PC-3 (cell line): ENCODE measurements around the gene DYNLT3. TPM values are rescaled to one million over a fixed set of nuclear protein-coding genes. Genes with fewer than 3 reads are reported as not detected.

Experiments
- ATAC-seq: fragments of 200-7000 bp; cut with Tn5 transposase; 2 replicates; pipeline ENCODE4 v1.9.1; 2020; ENCODE audit warnings: mild to moderate bottlenecking, moderate library complexity
- BruUV-seq: library from RNA; stranded (reverse); fragments of 400-500 nt; replicated peaks from 2 replicates; lab custom pipeline; 2021; lab: Mats Ljungman, UMichigan
- CTCF ChIA-PET: fragments of 300-600 bp; sonication (Branson Sonifier 250); formaldehyde crosslinking; loops from one replicate; lab custom pipeline; 2022; ENCODE audit warnings: antibody characterized with exemption; lab: Charles Lee
- POLR2A ChIA-PET: fragments of 300-600 bp; sonication (Branson Sonifier 250); formaldehyde crosslinking; loops from one replicate; lab custom pipeline; 2022; ENCODE audit warnings: antibody characterized with exemption; ENCODE audit not compliant: unreplicated experiment; lab: Charles Lee
- DNase-seq: peaks from one replicate; pipeline ENCODE4 v3.0.0-alpha.2; 2015
- H2AFZ ChIP-seq: fragments of 300-600 bp; sonication (generic); 2 replicates; pipeline ENCODE4 v1.6.0; 2016; ENCODE audit warnings: antibody characterized with exemption, low read length
- H3F3A ChIP-seq: fragments of 300-600 bp; sonication (generic); one replicate; pipeline ENCODE4 v1.6.0; 2017; ENCODE audit warnings: antibody characterized with exemption, low read length, control low read depth, mild to moderate bottlenecking; ENCODE audit not compliant: unreplicated experiment
- H3K27ac ChIP-seq: fragments of 300-600 bp; sonication (generic); 2 replicates; pipeline ENCODE4 v1.5.1; 2016; ENCODE audit warnings: mild to moderate bottlenecking, low read length
- H3K27me3 ChIP-seq: fragments of 300-600 bp; sonication (generic); 2 replicates; pipeline ENCODE4 v1.6.1; 2016; ENCODE audit warnings: low read length, mixed read lengths
- H3K36me3 ChIP-seq: fragments of 300-600 bp; sonication (generic); 2 replicates; pipeline ENCODE4 v1.6.1; 2016; ENCODE audit warnings: low read depth, mixed run types, low read length, mixed read lengths
- H3K4me1 ChIP-seq: fragments of 300-600 bp; sonication (generic); 2 replicates; pipeline ENCODE4 v1.5.1; 2016; ENCODE audit warnings: low read length; ENCODE audit not compliant: insufficient read depth
- H3K4me2 ChIP-seq: fragments of 300-600 bp; sonication (generic); 2 replicates; pipeline ENCODE4 v1.6.0; 2016; ENCODE audit warnings: low read length
- H3K4me3 ChIP-seq: fragments of 300-600 bp; sonication (generic); 2 replicates; pipeline ENCODE4 v1.5.1; 2016; ENCODE audit warnings: mild to moderate bottlenecking, low read length, mixed read lengths
- H3K79me2 ChIP-seq: fragments of 300-600 bp; sonication (generic); 2 replicates; pipeline ENCODE4 v1.6.1; 2017; ENCODE audit warnings: low read length, mixed read lengths
- H3K9ac ChIP-seq: fragments of 300-600 bp; sonication (generic); 2 replicates; pipeline ENCODE4 v1.6.0; 2016; ENCODE audit warnings: mild to moderate bottlenecking, low read length
- H3K9me2 ChIP-seq: fragments of 300-600 bp; sonication (generic); replicated peaks from 2 replicates; pipeline ENCODE4 v1.6.1; 2016; ENCODE audit warnings: mixed run types, low read length, mixed read lengths
- H3K9me3 ChIP-seq: fragments of 300-600 bp; sonication (generic); 2 replicates; pipeline ENCODE4 v1.6.1; 2016; ENCODE audit warnings: low read length, mixed read lengths
- H4K20me1 ChIP-seq: fragments of 300-600 bp; sonication (generic); 2 replicates; pipeline ENCODE4 v1.6.1; 2016; ENCODE audit warnings: low read length, mixed read lengths
- CTCF ChIP-seq: fragments of 300-600 bp; sonication (generic); conservative IDR thresholded peaks from 2 replicates; pipeline ENCODE4 v1.5.1; 2017; ENCODE audit warnings: antibody characterized with exemption, low read depth, mild to moderate bottlenecking, low read length
- EZH2 ChIP-seq: fragments of 300-600 bp; sonication (generic); IDR thresholded peaks from one replicate; pipeline ENCODE4 v1.6.1; 2017; ENCODE audit warnings: antibody characterized with exemption, mild to moderate bottlenecking, low read length; ENCODE audit not compliant: unreplicated experiment
- EZH2phosphoT487 ChIP-seq: fragments of 300-600 bp; sonication (generic); IDR thresholded peaks from 2 replicates; pipeline ENCODE4 v1.6.1; 2018; ENCODE audit warnings: mild to moderate bottlenecking, antibody characterized with exemption, low read length, borderline replicate concordance
- intact Hi-C: fragments of 100-400 bp; cut with micrococcal nuclease; formaldehyde crosslinking; loops from 2 replicates; pipeline ENCODE4 v1.9.0; 2023
- total RNA-seq: library from RNA; depleted of rRNA; stranded (reverse); fragments of >200 nt; gene quantifications from 2 replicates; pipeline ENCODE4 v1.2.3, GENCODE V29; 2014

DYNLT3 gene
- total RNA-seq, 1 experiment from 2014 or later: 44.0 TPM

GRCh38 chrX:37818031-37818430, 29.3 kb downstream of the DYNLT3 start:
- Histone ChIP-seq H3K79me2 (no peaks in the 10 kb centered on the region), H3K9ac (no peak overlapping the region), H3K27ac (no peak overlapping the region), H2AFZ (no peak overlapping the region), H3F3A (no peaks in the 10 kb centered on the region), H3K4me1 (no peaks in the 10 kb centered on the region), H4K20me1 (no peaks in the 10 kb centered on the region), H3K4me2 (no peak overlapping the region), H3K27me3 (no peaks in the 10 kb centered on the region), H3K9me3 (no peaks in the 10 kb centered on the region), H3K9me2 (no peaks in the 10 kb centered on the region), H3K36me3 (no peaks in the 10 kb centered on the region), H3K4me3 (no peak overlapping the region)
- intact Hi-C loops: no loop called here
- CTCF ChIA-PET: interaction anchor here (0.5 kb wide), 1 partner anchor 121 kb away, joined by 3 read pairs; no protein-coding TSS in a partner anchor
- BruUV-seq: no TSS peak
- no peak for TF ChIP-seq EZH2phosphoT487
- TF ChIP-seq CTCF: no peak
- TF ChIP-seq EZH2: no peak
- POLR2A ChIA-PET: no interaction called here
- ATAC-seq (no peak), DNase-seq (no peak)

- CTCF ChIA-PET: interaction anchor here (0.5 kb wide), 1 partner anchor 121 kb away, joined by 3 read pairs; no protein-coding TSS in a partner anchor
These were observed 29.8 kb downstream of the DYNLT3 start for GRCh38 chrX:37817579-37817978.

More at GRCh38 chrX:37817579-37817978, 29.8 kb downstream of the DYNLT3 start:
- H3K9me2 ChIP-seq: no peaks in the 10 kb centered on the region
- BruUV-seq: no TSS peak
- no peaks in the 10 kb centered on the region for H3K4me1 ChIP-seq
- H3K36me3 ChIP-seq: no peaks in the 10 kb centered on the region
- H3K79me2 ChIP-seq: no peaks in the 10 kb centered on the region
- DNase-seq: no peak
- H3K9ac ChIP-seq: no peak overlapping the region
- POLR2A ChIA-PET: no interaction called here
- no peak overlapping the region for H3K27ac ChIP-seq
- H3K27me3 ChIP-seq: no peaks in the 10 kb centered on the region
- no peak overlapping the region for H3K4me3 ChIP-seq
- no peaks in the 10 kb centered on the region for H3F3A ChIP-seq
- H3K9me3 ChIP-seq: no peaks in the 10 kb centered on the region
- H3K4me2 ChIP-seq: no peak overlapping the region
- ATAC-seq: no peak
- TF ChIP-seq EZH2phosphoT487 (no peak), EZH2 (no peak), CTCF (no peak)
- no peak overlapping the region for H2AFZ ChIP-seq
- no peaks in the 10 kb centered on the region for H4K20me1 ChIP-seq
- intact Hi-C loops: no loop called here
